Left renal pelvis (tissue), 4 donors: Measurements from ENCODE around the gene UBTD1. TPM values are rescaled to one million over a fixed set of nuclear protein-coding genes. Genes with fewer than 3 reads are reported as not detected.

Experiments
- DNase-seq, 4 donors: peaks; one replicate each; pipeline ENCODE4 v3.0.0-alpha.2; 2013; ENCODE audit warnings: low read depth in 4 of 4, low spot score in 3 of 4
- polyA plus RNA-seq, 4 donors: library from polyadenylated mRNA; unstranded; fragments of 120-200 nt; gene quantifications; one replicate each; pipeline ENCODE4 v1.2.1, GENCODE V29; 2013; ENCODE audit not compliant: insufficient read length in 4 of 4

Gene UBTD1
- polyA plus RNA-seq, 4 donors: 6.2 to 12.7 (median 6.7) TPM

GRCh38 chr10:97533888-97534287 is 35.2 kb downstream of the UBTD1 start:
- no peak for DNase-seq

- DNase-seq: no peak
Measured at GRCh38 chr10:97534746-97535367, 36.1 kb downstream of the UBTD1 start.

- no peak for DNase-seq
Measured at GRCh38 chr10:97537186-97537869, 38.6 kb downstream of the UBTD1 start.

- no peak for DNase-seq
Measured at GRCh38 chr10:97538411-97538810, 39.7 kb downstream of the UBTD1 start.

GRCh38 chr10:97538839-97539238 is 40.1 kb downstream of the UBTD1 start:
- no peak for DNase-seq

- DNase-seq: no peak
Measured at GRCh38 chr10:97539523-97540200, 40.9 kb downstream of the UBTD1 start.

- no peak for DNase-seq
Measured at GRCh38 chr10:97540669-97541500, 42.2 kb downstream of the UBTD1 start.

GRCh38 chr10:97542169-97543024 is 43.7 kb downstream of the UBTD1 start:
- no peak for DNase-seq

- DNase-seq: no peak
Measured at GRCh38 chr10:97543025-97543546, 44.4 kb downstream of the UBTD1 start.

- no peak for DNase-seq
Measured at GRCh38 chr10:97546456-97547270, 47.9 kb downstream of the UBTD1 start.

GRCh38 chr10:97547271-97547600 is 48.5 kb downstream of the UBTD1 start:
- no peak for DNase-seq

GRCh38 chr10:97547962-97548361 is 49.2 kb downstream of the UBTD1 start:
- DNase-seq: no peak

- DNase-seq: no peak
Measured at GRCh38 chr10:97548828-97549455, 50.2 kb downstream of the UBTD1 start.

GRCh38 chr10:97549587-97550322 is 51.0 kb downstream of the UBTD1 start:
- DNase-seq: no peak

GRCh38 chr10:97550336-97551149 is 51.8 kb downstream of the UBTD1 start:
- DNase-seq: no peak

GRCh38 chr10:97551271-97551670 is 52.5 kb downstream of the UBTD1 start:
- no peak for DNase-seq

GRCh38 chr10:97553575-97554031 is 54.9 kb downstream of the UBTD1 start:
- no peak for DNase-seq
